ENCODE measurements around the gene CTXND1. TPM values are rescaled to one million over a fixed set of nuclear protein-coding genes. Genes with fewer than 3 reads are reported as not detected.
"Not testable (repeated sequence)": the region's sequence is repeated elsewhere in the genome, so short reads cannot be mapped to it uniquely, and the experiment has no call there.

Gene CTXND1
- total RNA-seq, 2 donors from 2014 or later, result not detected

DNA sequence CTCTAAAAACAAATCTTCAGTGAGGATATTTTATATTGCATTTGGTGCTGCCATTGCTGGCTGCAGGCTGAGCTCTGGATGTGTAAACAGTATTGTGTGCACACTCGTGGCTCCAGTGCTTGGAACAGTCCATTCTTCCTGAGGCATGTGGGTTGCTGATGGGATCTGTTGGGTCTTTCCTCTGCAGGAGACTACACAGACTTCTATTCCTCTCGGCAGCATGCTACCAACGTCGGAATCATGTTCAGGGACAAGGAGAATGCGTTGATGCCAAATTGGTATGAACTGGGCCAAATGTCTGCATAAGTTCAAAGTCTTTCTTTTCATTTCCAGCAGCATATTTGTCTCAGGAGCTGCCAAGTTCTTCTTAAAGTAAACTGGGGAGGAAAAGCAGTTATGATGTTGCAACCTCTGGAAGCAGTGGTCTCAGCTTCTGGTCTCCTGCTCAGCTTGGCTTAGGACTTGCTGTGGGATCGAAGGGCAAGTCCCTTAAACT lies 89.9 kb downstream of the CTXND1 start:
- H3K4me3 Mint-ChIP-seq, result no peak overlapping the region
- DNase-seq (ENCODE audit: low spot score) (no peak), ATAC-seq (no peak)
- H3K9me3 Mint-ChIP-seq, result no peaks in the 10 kb centered on the region
- peak overlapping the region; percentile 86 to 88 for H3K27ac Mint-ChIP-seq
- no peaks in the 10 kb centered on the region for H3K27me3 Mint-ChIP-seq
- peaks cover 20 to 26% of the 10 kb centered on the region in 2 donors for H3K4me1 Mint-ChIP-seq (ENCODE audit: low read depth in 2 of 2)
- peaks cover 22% of the 10 kb centered on the region for H3K36me3 Mint-ChIP-seq

- ATAC-seq, result no peak
- Mint-ChIP-seq H3K27ac (peak overlapping the region; percentile 86 to 88), H3K4me3 (peak overlapping the region; percentile 74), H3K4me1 (ENCODE audit: low read depth in 2 of 2) (peaks cover 20 to 26% of the 10 kb centered on the region in 2 donors), H3K27me3 (no peaks in the 10 kb centered on the region), H3K36me3 (peaks cover 22% of the 10 kb centered on the region), H3K9me3 (no peaks in the 10 kb centered on the region)
- no peak for DNase-seq (ENCODE audit: low spot score)
Measured at GRCh38 chr15:80161468-80162016, 90.5 kb downstream of the CTXND1 start.

GRCh38 chr15:80160570-80161156 lies 91.3 kb downstream of the CTXND1 start:
- ATAC-seq (peak; percentile 90 to 92), DNase-seq (ENCODE audit: low spot score) (peak; percentile 78)
- H3K4me1 Mint-ChIP-seq (ENCODE audit: low read depth in 2 of 2), result peaks cover 20 to 26% of the 10 kb centered on the region in 2 donors
- H3K27me3 Mint-ChIP-seq, result no peaks in the 10 kb centered on the region
- peak overlapping the region; percentile 74 for H3K4me3 Mint-ChIP-seq
- H3K36me3 Mint-ChIP-seq, result peaks cover 22% of the 10 kb centered on the region
- H3K9me3 Mint-ChIP-seq, result no peaks in the 10 kb centered on the region
- peak overlapping the region; percentile 86 to 88 for H3K27ac Mint-ChIP-seq

DNA sequence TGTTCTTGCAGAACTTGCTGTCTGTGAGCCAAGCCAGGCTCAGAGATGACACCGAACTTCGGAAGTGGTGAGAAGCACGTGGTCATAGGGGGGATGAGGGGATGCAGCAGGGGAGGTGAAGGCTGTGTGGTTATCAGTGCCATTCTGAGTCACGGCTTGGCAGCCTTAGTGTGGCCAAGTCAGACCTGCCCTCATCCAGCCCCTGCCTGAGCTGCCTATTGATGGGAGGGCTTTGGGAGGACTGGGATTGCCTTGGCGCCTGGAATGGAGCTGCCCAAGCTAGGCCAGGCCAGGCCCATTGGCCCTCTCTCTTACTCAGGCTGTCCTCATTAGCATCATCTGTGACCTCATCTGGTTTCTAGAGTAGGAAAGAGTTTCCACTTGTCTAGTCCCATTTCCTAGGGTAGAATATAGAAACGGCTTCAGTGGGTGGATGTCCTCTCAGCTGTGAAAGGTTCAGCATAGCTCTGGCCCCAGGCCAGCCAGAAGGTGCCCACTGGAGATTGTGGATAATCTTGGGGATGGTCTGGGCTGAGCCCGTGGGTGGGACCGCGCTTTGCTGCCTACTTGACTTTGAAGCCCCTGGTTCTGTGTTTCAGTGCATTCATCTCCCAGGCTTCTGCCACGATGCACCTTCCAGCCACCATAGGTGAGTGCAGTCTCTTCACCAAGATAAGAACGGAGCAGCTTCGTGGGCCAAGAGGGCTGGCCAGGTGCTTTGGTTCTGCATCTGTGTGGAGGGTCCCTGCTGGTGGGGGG lies 92.0 kb downstream of the CTXND1 start:
- H3K27ac Mint-ChIP-seq, result peak overlapping the region; percentile 86 to 88
- H3K4me3 Mint-ChIP-seq, result peak overlapping the region; percentile 74
- ATAC-seq (peak; percentile 86 to 87), DNase-seq (ENCODE audit: low spot score) (no peak)
- H3K27me3 Mint-ChIP-seq, result no peaks in the 10 kb centered on the region
- H3K4me1 Mint-ChIP-seq (ENCODE audit: low read depth in 2 of 2), result peaks cover 25 to 32% of the 10 kb centered on the region in 2 donors
- peaks cover 22% of the 10 kb centered on the region for H3K36me3 Mint-ChIP-seq
- H3K9me3 Mint-ChIP-seq, result no peaks in the 10 kb centered on the region

GRCh38 chr15:80159301-80159700 lies 92.7 kb downstream of the CTXND1 start:
- H3K4me3 Mint-ChIP-seq, result peak overlapping the region; percentile 55
- H3K27me3 Mint-ChIP-seq, result no peaks in the 10 kb centered on the region
- DNase-seq (ENCODE audit: low spot score), result no peak
- no peak for ATAC-seq
- peaks cover 21% of the 10 kb centered on the region for H3K36me3 Mint-ChIP-seq
- no peaks in the 10 kb centered on the region for H3K9me3 Mint-ChIP-seq
- peaks cover 31 to 39% of the 10 kb centered on the region in 2 donors for H3K4me1 Mint-ChIP-seq (ENCODE audit: low read depth in 2 of 2)
- H3K27ac Mint-ChIP-seq, result peak overlapping the region; percentile 86 to 88

DNA sequence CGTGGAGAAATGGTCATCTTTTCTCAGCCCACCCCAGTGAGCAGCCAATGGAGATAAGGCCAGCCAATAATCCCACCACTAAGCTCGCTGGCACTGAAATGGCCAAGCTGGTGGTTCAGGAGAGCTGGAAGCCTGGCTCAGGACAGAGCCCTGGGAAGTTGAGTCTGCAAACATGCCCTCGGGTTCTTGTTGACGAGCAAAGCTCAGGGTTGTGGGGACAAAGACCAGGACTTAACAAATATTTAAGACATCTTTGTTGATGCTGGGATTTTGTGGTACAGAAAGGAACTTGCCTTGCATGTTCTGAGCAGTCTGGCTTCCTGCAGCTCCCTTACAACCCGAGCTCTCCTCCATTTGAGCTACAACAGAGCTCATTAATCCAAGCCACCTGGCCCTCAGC lies 94.8 kb downstream of the CTXND1 start:
- Mint-ChIP-seq H3K27ac (no peak overlapping the region), H3K4me3 (no peak overlapping the region), H3K4me1 (ENCODE audit: low read depth in 2 of 2) (peaks cover 44 to 51% of the 10 kb centered on the region in 2 donors), H3K9me3 (no peaks in the 10 kb centered on the region), H3K36me3 (peaks cover 11% of the 10 kb centered on the region), H3K27me3 (no peaks in the 10 kb centered on the region)
- DNase-seq (ENCODE audit: low spot score) (no peak), ATAC-seq (no peak)

- Mint-ChIP-seq H3K36me3 (peaks cover 7% of the 10 kb centered on the region), H3K27ac (no peak overlapping the region), H3K9me3 (no peaks in the 10 kb centered on the region), H3K4me3 (no peak overlapping the region), H3K27me3 (no peaks in the 10 kb centered on the region), H3K4me1 (ENCODE audit: low read depth in 2 of 2) (peaks cover 46 to 53% of the 10 kb centered on the region in 2 donors)
- no peak for DNase-seq (ENCODE audit: low spot score)
- ATAC-seq, result no peak
Measured at GRCh38 chr15:80156176-80156720, 95.8 kb downstream of the CTXND1 start.

- Mint-ChIP-seq H3K4me3 (peak overlapping the region; percentile 97), H3K4me1 (ENCODE audit: low read depth in 2 of 2) (peaks cover 44 to 46% of the 10 kb centered on the region in 2 donors), H3K27ac (peak overlapping the region; percentile 11 to 93)
- H3K36me3 Mint-ChIP-seq; H3K27me3 Mint-ChIP-seq; ATAC-seq; DNase-seq (ENCODE audit: low spot score); H3K9me3 Mint-ChIP-seq: not testable (repeated sequence)
Measured at GRCh38 chr15:80155378-80156175, 96.4 kb downstream of the CTXND1 start.

DNA sequence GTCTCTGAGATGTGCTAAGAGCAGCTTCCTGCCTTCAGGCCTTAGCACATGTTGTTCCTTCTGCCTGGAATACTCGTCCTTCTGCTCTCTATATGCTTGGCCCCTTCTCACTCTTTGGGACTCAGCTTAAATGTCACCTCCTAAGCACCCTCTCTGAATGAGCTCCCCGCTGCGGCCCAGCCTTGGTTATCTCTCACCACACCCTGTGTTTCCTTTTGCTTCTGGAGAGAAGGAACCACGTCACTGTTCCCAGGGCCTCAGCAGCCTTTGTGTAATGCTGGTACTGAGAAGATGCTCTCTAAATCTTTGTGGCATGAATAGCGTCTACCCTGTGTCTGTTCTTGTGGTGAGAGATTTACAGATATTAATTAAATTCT lies 97.0 kb downstream of the CTXND1 start:
- DNase-seq (ENCODE audit: low spot score) (no peak), ATAC-seq (no peak)
- peak overlapping the region; percentile 97 for H3K4me3 Mint-ChIP-seq
- no peaks in the 10 kb centered on the region for H3K27me3 Mint-ChIP-seq
- peaks cover 38 to 40% of the 10 kb centered on the region in 2 donors for H3K4me1 Mint-ChIP-seq (ENCODE audit: low read depth in 2 of 2)
- H3K9me3 Mint-ChIP-seq, result no peaks in the 10 kb centered on the region
- H3K27ac Mint-ChIP-seq, result peak overlapping the region; percentile 11 to 93
- no peaks in the 10 kb centered on the region for H3K36me3 Mint-ChIP-seq

DNA sequence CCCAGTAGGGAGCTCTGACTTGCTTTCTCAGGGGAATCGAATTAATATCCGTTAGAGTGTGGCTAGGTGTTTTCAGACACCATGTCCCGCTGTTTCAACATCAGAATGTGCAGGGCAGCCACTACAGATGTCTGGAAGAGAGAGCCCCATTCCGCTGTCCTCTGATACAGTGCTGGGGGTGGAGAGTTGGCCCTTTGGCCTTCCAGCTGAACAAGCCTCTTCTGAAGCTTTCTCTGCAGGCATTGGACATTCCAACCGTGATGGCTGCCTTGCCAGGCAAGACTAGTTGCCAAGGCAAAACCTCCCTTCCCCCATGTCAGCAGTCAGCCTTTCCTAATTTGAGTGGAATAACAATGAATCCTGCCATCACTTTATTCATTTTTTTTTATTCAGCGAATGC lies 97.7 kb downstream of the CTXND1 start:
- no peak for ATAC-seq
- H3K27ac Mint-ChIP-seq, result peak overlapping the region; percentile 93 to 94
- H3K4me1 Mint-ChIP-seq (ENCODE audit: low read depth in 2 of 2), result peaks cover 31 to 34% of the 10 kb centered on the region in 2 donors
- no peaks in the 10 kb centered on the region for H3K9me3 Mint-ChIP-seq
- no peaks in the 10 kb centered on the region for H3K27me3 Mint-ChIP-seq
- peak overlapping the region; percentile 97 for H3K4me3 Mint-ChIP-seq
- DNase-seq (ENCODE audit: low spot score), result no peak
- H3K36me3 Mint-ChIP-seq, result no peaks in the 10 kb centered on the region

- H3K36me3 Mint-ChIP-seq, result no peaks in the 10 kb centered on the region
- no peak for ATAC-seq
- no peaks in the 10 kb centered on the region for H3K27me3 Mint-ChIP-seq
- peak overlapping the region; percentile 97 for H3K4me3 Mint-ChIP-seq
- DNase-seq (ENCODE audit: low spot score), result no peak
- H3K4me1 Mint-ChIP-seq (ENCODE audit: low read depth in 2 of 2), result peaks cover 29 to 32% of the 10 kb centered on the region in 2 donors
- peak overlapping the region; percentile 93 to 94 for H3K27ac Mint-ChIP-seq
- no peaks in the 10 kb centered on the region for H3K9me3 Mint-ChIP-seq
Measured at GRCh38 chr15:80153900-80154299, 98.1 kb downstream of the CTXND1 start.

- ATAC-seq (peak; percentile 84 to 87), DNase-seq (ENCODE audit: low spot score) (peak; percentile 70)
- Mint-ChIP-seq H3K9me3 (no peaks in the 10 kb centered on the region), H3K4me1 (ENCODE audit: low read depth in 2 of 2) (peaks cover 29 to 32% of the 10 kb centered on the region in 2 donors), H3K36me3 (no peaks in the 10 kb centered on the region), H3K4me3 (peak within 1 kb of the TSS; percentile 97), H3K27ac (peak within 1 kb of the TSS; percentile 93 to 94), H3K27me3 (no peaks in the 10 kb centered on the region)
Measured at GRCh38 chr15:80152896-80153876, 98.8 kb downstream of the CTXND1 start, which contains the start of gene FAH. FAH (plus strand) TSS chr15:80152999; CDS start chr15:80153055, 56 bp downstream.
